Calu3 (cell line): ENCODE results near the gene CACNA2D2. TPM values are rescaled to one million over a fixed set of nuclear protein-coding genes. Genes with fewer than 3 reads are reported as not detected.

Source experiments
- BruUV-seq: library from RNA; stranded (reverse); fragments of 400-500 nt; replicated peaks from 2 replicates; lab custom pipeline; 2021; lab: Mats Ljungman, UMichigan
- CTCF ChIA-PET: fragments of 300-600 bp; sonication (Branson Sonifier 250); formaldehyde crosslinking; loops from one replicate; lab custom pipeline; 2022; ENCODE audit warnings: antibody characterized with exemption; lab: Charles Lee
- DNase-seq: peaks from one replicate; pipeline ENCODE4 v3.0.0; 2022
- H3K27ac Mint-ChIP-seq: one replicate; pipeline ENCODE4 v1.8.0; 2022; ENCODE audit warnings: mixed read lengths; ENCODE audit not compliant: unreplicated experiment
- H3K27me3 Mint-ChIP-seq: one replicate; pipeline ENCODE4 v1.8.0; 2022; ENCODE audit warnings: mixed read lengths; ENCODE audit not compliant: unreplicated experiment
- H3K36me3 Mint-ChIP-seq: one replicate; pipeline ENCODE4 v1.8.0; 2022; ENCODE audit warnings: mild to moderate bottlenecking, moderate library complexity, mixed read lengths; ENCODE audit not compliant: insufficient read depth, unreplicated experiment
- H3K4me1 Mint-ChIP-seq: one replicate; pipeline ENCODE4 v1.8.0; 2022; ENCODE audit warnings: mild to moderate bottlenecking, low read depth, mixed read lengths; ENCODE audit not compliant: unreplicated experiment
- H3K4me3 Mint-ChIP-seq: one replicate; pipeline ENCODE4 v1.8.0; 2022; ENCODE audit warnings: mild to moderate bottlenecking, low read depth, moderate library complexity, mixed read lengths; ENCODE audit not compliant: unreplicated experiment
- H3K9me3 Mint-ChIP-seq: one replicate; pipeline ENCODE4 v1.8.0; 2022; ENCODE audit warnings: low read depth, mixed read lengths; ENCODE audit not compliant: unreplicated experiment
- CTCF ChIP-seq: fragments of 200-600 bp; IDR thresholded peaks from one replicate; pipeline ENCODE4 v1.8.0; 2022; ENCODE audit warnings: antibody characterized with exemption; ENCODE audit not compliant: unreplicated experiment
- intact Hi-C: fragments of 100-400 bp; cut with micrococcal nuclease; formaldehyde crosslinking; loops from one replicate; pipeline ENCODE4 v1.10.0; 2022; ENCODE audit not compliant: unreplicated experiment
- total RNA-seq: library from RNA; stranded (reverse); gene quantifications from 2 replicates; pipeline ENCODE4 v1.2.3, GENCODE V29; 2022

The CACNA2D2 gene
- total RNA-seq, 1 experiment from 2014 or later, result 0.12 TPM

DNA sequence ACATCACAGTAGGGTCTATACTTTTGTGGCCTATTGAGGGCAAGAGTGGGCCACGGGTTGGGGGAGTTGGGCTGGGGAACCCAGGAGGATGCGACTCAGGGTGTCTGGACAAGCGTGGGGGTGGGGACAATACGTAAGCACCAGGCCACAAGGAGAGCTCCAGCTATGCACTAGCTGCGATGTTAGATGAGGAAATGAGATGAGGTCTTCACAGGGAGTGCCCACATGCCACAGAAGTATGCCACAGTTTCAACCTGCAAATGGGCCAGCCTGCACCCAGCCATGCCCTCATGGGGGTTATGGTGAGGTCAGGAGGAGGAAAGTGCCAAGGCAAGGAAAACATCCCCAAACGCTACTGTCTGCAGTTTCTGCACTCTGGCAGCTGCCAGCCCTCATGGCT is 30.5 kb downstream of the CACNA2D2 start:
- Mint-ChIP-seq H3K27me3 (peaks cover 84% of the 10 kb centered on the region), H3K4me1 (no peaks in the 10 kb centered on the region), H3K27ac (no peak overlapping the region), H3K4me3 (no peak overlapping the region), H3K9me3 (no peaks in the 10 kb centered on the region), H3K36me3 (no peaks in the 10 kb centered on the region)
- intact Hi-C loops, result no loop called here
- CTCF ChIA-PET, result interaction anchor here (0.6 to 0.7 kb wide), 2 partner anchors 603 to 951 kb away, joined by 3 to 4 read pairs; no protein-coding TSS in a partner anchor
- BruUV-seq, result no TSS peak
- no peak for DNase-seq
- TF ChIP-seq CTCF, result no peak

DNA sequence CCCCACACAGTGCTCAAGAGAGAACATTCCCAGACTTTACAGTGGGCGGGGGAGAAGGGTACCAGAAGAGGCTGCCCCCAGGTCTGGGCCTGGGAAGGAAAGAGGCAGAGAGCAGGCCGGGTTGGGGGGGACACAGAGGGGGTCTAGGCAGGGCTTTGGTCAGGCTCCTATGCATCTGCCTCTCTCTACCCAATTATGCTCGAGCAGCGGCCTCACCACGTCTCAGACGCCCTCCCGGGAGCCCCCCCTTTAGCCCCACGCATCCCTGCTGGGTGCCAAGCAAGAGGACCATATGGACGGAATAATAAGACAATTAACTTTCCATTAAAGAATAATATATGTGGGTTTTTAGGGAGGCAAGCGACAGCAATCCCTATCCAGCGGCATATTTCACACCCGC is 32.8 kb downstream of the CACNA2D2 start:
- no peak overlapping the region for H3K27ac Mint-ChIP-seq
- H3K4me3 Mint-ChIP-seq, result no peak overlapping the region
- DNase-seq, result no peak
- H3K27me3 Mint-ChIP-seq, result peaks cover 98% of the 10 kb centered on the region
- no peaks in the 10 kb centered on the region for H3K9me3 Mint-ChIP-seq
- H3K36me3 Mint-ChIP-seq, result no peaks in the 10 kb centered on the region
- BruUV-seq, result no TSS peak
- no peaks in the 10 kb centered on the region for H3K4me1 Mint-ChIP-seq
- TF ChIP-seq CTCF, result no peak
- CTCF ChIA-PET, result no interaction called here
- intact Hi-C loops, result no loop called here

- Mint-ChIP-seq H3K27ac (no peak overlapping the region), H3K36me3 (no peaks in the 10 kb centered on the region), H3K4me3 (no peak overlapping the region), H3K9me3 (no peaks in the 10 kb centered on the region), H3K27me3 (peaks cover 97% of the 10 kb centered on the region), H3K4me1 (no peaks in the 10 kb centered on the region)
- no peak for TF ChIP-seq CTCF
- BruUV-seq, result no TSS peak
- DNase-seq, result no peak
- intact Hi-C loops, result no loop called here
- CTCF ChIA-PET, result interaction anchor here (0.6 kb wide), 1 partner anchor 74 kb away, joined by 4 read pairs; no protein-coding TSS in a partner anchor
These were observed 35.5 kb downstream of the CACNA2D2 start for GRCh38 chr3:50467919-50468318.

GRCh38 chr3:50466177-50466576 is 37.3 kb downstream of the CACNA2D2 start:
- Mint-ChIP-seq H3K27me3 (peaks cover 97% of the 10 kb centered on the region), H3K9me3 (no peaks in the 10 kb centered on the region), H3K4me1 (no peaks in the 10 kb centered on the region), H3K27ac (no peak overlapping the region), H3K36me3 (no peaks in the 10 kb centered on the region), H3K4me3 (no peak overlapping the region)
- intact Hi-C loops, result no loop called here
- BruUV-seq, result no TSS peak
- CTCF ChIA-PET, result no interaction called here
- no peak for DNase-seq
- no peak for TF ChIP-seq CTCF
